CD14-positive monocyte (primary cell): ENCODE results near the gene SLCO3A1. TPM values are rescaled to one million over a fixed set of nuclear protein-coding genes. Genes with fewer than 3 reads are reported as not detected.

ENCODE experiments used
- DNase-seq, 3 donors: peaks; one replicate each; pipeline ENCODE4 v3.0.0-alpha.2; 2011 to 2022
- H2AFZ ChIP-seq: 2 replicates; pipeline ENCODE4 v1.6.0; 2012; ENCODE audit warnings: mild to moderate bottlenecking, low read depth, low read length, inconsistent platforms; ENCODE audit not compliant: insufficient read depth, poor library complexity, severe bottlenecking
- H3K27ac ChIP-seq, 2 donors: 1 replicate in 1 of 2; 2 replicates in 1 of 2; pipeline ENCODE4 v1.5.1; 2012 to 2013; ENCODE audit warnings: low read length in 2 of 2, control low read depth in 1 of 2, inconsistent platforms in 1 of 2, low read depth in 1 of 2, mild to moderate bottlenecking in 1 of 2
- H3K27me3 ChIP-seq, 2 donors: one replicate each; pipeline versions ENCODE4 v1.6.0 to v1.6.1; 2011 to 2013; ENCODE audit warnings: low read length in 2 of 2; ENCODE audit not compliant: control insufficient read depth in 2 of 2, insufficient read depth in 2 of 2
- H3K36me3 ChIP-seq, 2 donors: replicated peaks in 1 of 2; 1 replicate in 1 of 2; 2 replicates in 1 of 2; pipeline versions ENCODE4 v1.5.1 to v1.6.1; 2012 to 2013; ENCODE audit warnings: low read length in 2 of 2, control low read depth in 1 of 2, inconsistent platforms in 1 of 2, mild to moderate bottlenecking in 1 of 2; ENCODE audit not compliant: insufficient read depth in 2 of 2, control insufficient read depth in 1 of 2
- H3K4me1 ChIP-seq, 2 donors: 1 replicate in 1 of 2; 2 replicates in 1 of 2; pipeline versions ENCODE4 v1.5.1 to v1.6.1; 2012 to 2013; ENCODE audit warnings: low read length in 2 of 2, control low read depth in 1 of 2, inconsistent platforms in 1 of 2, mild to moderate bottlenecking in 1 of 2, moderate library complexity in 1 of 2; ENCODE audit not compliant: insufficient read depth in 2 of 2, control insufficient read depth in 1 of 2
- H3K4me2 ChIP-seq: replicated peaks from 2 replicates; pipeline ENCODE3; 2012; ENCODE audit warnings: low read length, moderate library complexity, mild to moderate bottlenecking; ENCODE audit not compliant: poor library complexity, severe bottlenecking; ENCODE audit errors: extremely low read depth
- H3K4me3 ChIP-seq, 3 experiments: fragments of 200-600 bp in 1 of 3; sonication (generic) in 1 of 3; replicated peaks in 1 of 3; 1 replicate in 2 of 3; 2 replicates in 1 of 3; pipeline ENCODE4 v1.5.1; 2011 to 2013; ENCODE audit warnings: low read length in 3 of 3, mild to moderate bottlenecking in 3 of 3, control low read depth in 2 of 3, low read depth in 2 of 3, inconsistent platforms in 1 of 3, moderate library complexity in 1 of 3
- H3K79me2 ChIP-seq: 2 replicates; pipeline ENCODE4 v1.6.0; 2012; ENCODE audit warnings: mild to moderate bottlenecking, control low read depth, inconsistent platforms, low read length, moderate library complexity; ENCODE audit not compliant: insufficient read depth
- H3K9ac ChIP-seq: 2 replicates; pipeline ENCODE4 v1.6.0; 2017; ENCODE audit warnings: low read length, mild to moderate bottlenecking; ENCODE audit not compliant: insufficient read depth, poor library complexity, severe bottlenecking
- H3K9me3 ChIP-seq, 2 donors: replicated peaks in 1 of 2; 1 replicate in 1 of 2; 2 replicates in 1 of 2; pipeline versions ENCODE4 v1.5.1 to v1.6.1; 2012 to 2013; ENCODE audit warnings: low read length in 2 of 2, control low read depth in 1 of 2; ENCODE audit not compliant: control insufficient read depth in 1 of 2, insufficient read depth in 1 of 2
- H4K20me1 ChIP-seq: 2 replicates; pipeline ENCODE4 v1.6.0; 2012; ENCODE audit warnings: mild to moderate bottlenecking, low read length, control low read depth, moderate library complexity; ENCODE audit not compliant: insufficient read depth
- H3K27ac Mint-ChIP-seq, 7 donors: one replicate each; pipeline ENCODE4 v1.8.0; 2020; ENCODE audit warnings: mild to moderate bottlenecking in 7 of 7, mixed read lengths in 7 of 7, moderate library complexity in 6 of 7, inconsistent platforms in 2 of 7
- H3K27me3 Mint-ChIP-seq, 3 donors: one replicate each; pipeline ENCODE4 v1.8.0; 2021 to 2022; ENCODE audit warnings: low read depth in 3 of 3, mild to moderate bottlenecking in 3 of 3, mixed read lengths in 3 of 3, moderate library complexity in 3 of 3, inconsistent platforms in 1 of 3
- H3K36me3 Mint-ChIP-seq, 2 donors: one replicate each; pipeline ENCODE4 v1.8.0; 2020; ENCODE audit warnings: mixed read lengths in 2 of 2, inconsistent platforms in 1 of 2, mild to moderate bottlenecking in 1 of 2
- H3K4me1 Mint-ChIP-seq: one replicate; pipeline ENCODE4 v1.8.0; 2020; ENCODE audit warnings: mild to moderate bottlenecking, mixed read lengths
- H3K4me3 Mint-ChIP-seq, 2 donors: one replicate each; pipeline ENCODE4 v1.8.0; 2020; ENCODE audit warnings: mild to moderate bottlenecking in 2 of 2, mixed read lengths in 2 of 2, moderate library complexity in 1 of 2
- H3K9me3 Mint-ChIP-seq, 7 donors: one replicate each; pipeline ENCODE4 v1.8.0; 2020 to 2022; ENCODE audit warnings: mixed read lengths in 7 of 7, mild to moderate bottlenecking in 6 of 7, moderate library complexity in 6 of 7, inconsistent platforms in 2 of 7
- CTCF ChIP-seq: fragments of 200-600 bp; IDR thresholded peaks from one replicate; pipeline ENCODE4 v1.8.0; 2022; ENCODE audit warnings: antibody characterized with exemption, mild to moderate bottlenecking
- WGBS: methylation state at CpG from one replicate; pipeline ENCODE4 v1.1.5; 2013; ENCODE audit warnings: missing lambda C conversion rate; ENCODE audit not compliant: insufficient coverage; 5-methylcytosine and 5-hydroxymethylcytosine counted together
- intact Hi-C, 2 donors: fragments of 100-400 bp; cut with micrococcal nuclease; formaldehyde crosslinking; loops; one replicate each; pipeline versions ENCODE4 v1.15.0 to v1.15.1; 2023
- polyA plus RNA-seq, 3 donors: library from polyadenylated mRNA; depleted of rRNA in 1 of 3; unstranded in 2 of 3; stranded (reverse) in 1 of 3; fragments of 300-500 nt in 2 of 3; fragments of >200 nt in 1 of 3; fragmentation: Illumina TruSeq in 2 of 3; gene quantifications; 1 replicate in 2 of 3; 2 replicates in 1 of 3; pipeline ENCODE4 v1.2.3, GENCODE V29; 2012 to 2021

Gene SLCO3A1
- polyA plus RNA-seq, 3 donors: 53.7 to 76.2 (median 62.8) TPM

- no peaks in the 10 kb centered on the region for H3K4me1 ChIP-seq
- H3K36me3 ChIP-seq: peaks cover 63 to 96% of the 10 kb centered on the region in 2 donors
- no peak overlapping the region for H3K4me3 ChIP-seq
- DNase-seq: no peak
- 59% methylated on average over 4 of the region's 6 CpGs for WGBS
- Mint-ChIP-seq H3K4me1 (no peaks in the 10 kb centered on the region), H3K36me3 (peaks cover 64 to 80% of the 10 kb centered on the region in 2 donors), H3K4me3 (no peak overlapping the region), H3K27ac (no peak overlapping the region), H3K9me3 (peaks cover 0 to 6% (median 0%) of the 10 kb centered on the region in 7 donors), H3K27me3 (peaks cover 0 to 1% (median 0%) of the 10 kb centered on the region in 3 donors)
- H3K27me3 ChIP-seq: no peaks in the 10 kb centered on the region
- peaks cover 73% of the 10 kb centered on the region for H4K20me1 ChIP-seq
- H3K4me2 ChIP-seq: no peak overlapping the region
- H3K9me3 ChIP-seq: no peaks in the 10 kb centered on the region
- no peak overlapping the region for H3K27ac ChIP-seq
- no peak for TF ChIP-seq CTCF
- intact Hi-C loops: no loop called here
- H3K79me2 ChIP-seq: no peaks in the 10 kb centered on the region
- no peak overlapping the region for H3K9ac ChIP-seq
- H2AFZ ChIP-seq: no peak overlapping the region
Observed at GRCh38 chr15:92120094-92120795, 266.7 kb downstream of the SLCO3A1 start.

GRCh38 chr15:92121047-92121446 lies 267.5 kb downstream of the SLCO3A1 start:
- no peak for TF ChIP-seq CTCF
- no peaks in the 10 kb centered on the region for H3K4me1 ChIP-seq
- Mint-ChIP-seq H3K36me3 (peaks cover 71 to 82% of the 10 kb centered on the region in 2 donors), H3K27ac (no peak overlapping the region), H3K4me3 (no peak overlapping the region), H3K9me3 (peaks cover 0 to 6% (median 0%) of the 10 kb centered on the region in 7 donors), H3K27me3 (peaks cover 0 to 1% (median 0%) of the 10 kb centered on the region in 3 donors), H3K4me1 (no peaks in the 10 kb centered on the region)
- no peaks in the 10 kb centered on the region for H3K79me2 ChIP-seq
- H3K9ac ChIP-seq: no peak overlapping the region
- no peak overlapping the region for H3K27ac ChIP-seq
- no peak overlapping the region for H2AFZ ChIP-seq
- H3K4me2 ChIP-seq: no peak overlapping the region
- peaks cover 64 to 96% of the 10 kb centered on the region in 2 donors for H3K36me3 ChIP-seq
- no peaks in the 10 kb centered on the region for H3K9me3 ChIP-seq
- H3K4me3 ChIP-seq: no peak overlapping the region
- peaks cover 74% of the 10 kb centered on the region for H4K20me1 ChIP-seq
- intact Hi-C loops: no loop called here
- H3K27me3 ChIP-seq: no peaks in the 10 kb centered on the region
- no peak for DNase-seq
